ENCODE data around the gene UFSP1.
A peak's percentile ranks its signal among the peaks of the same experiment; 100 is the strongest.
"Not testable (repeated sequence)": the region's sequence is repeated elsewhere in the genome, so short reads cannot be mapped to it uniquely, and the experiment has no call there.

Gene UFSP1

DNA sequence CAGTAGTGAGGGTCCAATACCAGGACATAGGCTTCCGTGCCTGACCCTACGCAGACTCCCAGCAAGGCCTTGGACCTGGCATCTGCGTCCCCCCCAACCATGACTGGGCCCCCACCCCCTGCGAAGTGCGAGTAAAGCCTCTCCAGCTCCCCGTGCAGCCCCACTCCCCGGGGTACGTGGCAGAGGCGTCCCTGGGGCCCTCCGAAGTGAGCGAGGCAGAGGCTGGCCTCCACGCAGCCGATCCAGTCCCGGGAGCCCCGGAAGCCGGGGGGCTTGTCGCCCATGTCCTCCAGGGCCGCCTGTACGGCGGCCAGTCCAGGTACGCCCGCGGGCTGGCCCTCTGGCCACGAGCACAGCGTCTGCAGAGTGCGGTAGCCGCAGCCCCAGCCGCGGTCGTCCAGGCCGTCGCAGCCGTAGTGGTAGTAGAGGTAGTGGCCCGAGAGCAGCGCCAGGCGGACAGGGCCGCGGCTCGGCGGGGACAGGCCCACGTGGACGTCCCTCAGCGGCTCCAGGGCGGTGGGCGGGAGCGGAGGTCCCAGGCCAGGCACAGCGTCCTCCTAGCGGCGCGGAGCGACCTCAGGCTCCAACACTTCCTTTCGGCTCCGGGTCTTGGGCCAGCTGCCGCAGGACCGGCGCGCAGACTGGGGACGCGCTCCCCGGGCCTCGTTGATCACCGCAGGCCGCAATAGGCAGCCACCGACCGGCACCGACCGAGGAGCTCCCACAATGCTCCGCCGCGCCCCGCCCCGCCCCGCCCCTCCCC, at the start of gene UFSP1:
TSS of gene UFSP1 (minus strand) at position 728 of the 763 bp plus-strand sequence. CDS start at position 284, 444 bp downstream.
- peak; percentile 68 for DNase-seq (ENCODE audit: low spot score)

DNA sequence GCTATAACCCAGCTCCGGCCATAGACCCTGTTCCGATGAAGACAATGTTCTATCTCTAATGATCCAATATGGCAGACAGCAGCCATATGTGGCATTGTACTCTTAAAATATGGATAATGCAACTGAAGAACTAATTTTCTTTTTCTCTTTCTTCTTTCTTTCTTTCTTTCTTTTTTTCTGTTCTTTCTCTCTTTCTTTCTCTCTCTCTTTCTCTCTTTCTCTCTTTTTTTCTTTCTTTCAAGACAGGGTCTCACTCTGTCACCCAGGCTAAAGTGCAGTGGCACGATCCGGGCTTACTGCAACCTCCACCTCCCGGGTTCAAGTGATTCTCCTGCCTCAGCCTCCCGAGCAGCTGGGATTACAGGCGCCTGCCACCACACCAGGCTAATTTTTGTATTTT, 46.7 kb upstream of the UFSP1 start:
- not testable (repeated sequence) for DNase-seq (ENCODE audit: low spot score)

GRCh38 chr7:100935381-100935780, 45.9 kb upstream of the UFSP1 start:
- not testable (repeated sequence) for DNase-seq (ENCODE audit: low spot score)

- DNase-seq (ENCODE audit: low spot score): no peak
These were observed 44.2 kb upstream of the UFSP1 start for GRCh38 chr7:100933734-100934133.

GRCh38 chr7:100929808-100930174, 40.3 kb upstream of the UFSP1 start:
- DNase-seq (ENCODE audit: low spot score): no peak

- DNase-seq (ENCODE audit: low spot score): not testable (repeated sequence)
These were observed 34.1 kb upstream of the UFSP1 start for GRCh38 chr7:100923616-100924015.

DNA sequence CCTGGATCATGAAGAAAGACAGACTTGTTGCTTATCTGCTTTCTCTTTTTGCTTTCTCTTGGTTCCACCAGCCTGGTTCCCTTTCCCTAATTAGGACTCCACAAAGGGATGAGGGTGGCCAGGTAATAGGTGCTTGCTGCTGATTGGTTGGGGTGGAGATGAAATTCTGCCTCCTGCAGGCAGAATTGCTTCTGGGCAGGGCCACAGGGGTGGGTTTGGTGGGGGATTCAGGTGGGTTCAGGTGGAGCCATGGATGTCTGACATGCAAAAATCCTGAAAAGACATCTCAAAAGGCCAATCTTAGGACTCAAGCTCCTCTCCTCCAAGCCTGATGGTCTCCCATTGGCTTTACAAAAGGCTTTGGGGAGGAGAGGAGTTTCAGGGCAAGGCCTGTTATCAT, 31.5 kb upstream of the UFSP1 start:
- DNase-seq (ENCODE audit: low spot score): no peak

DNA sequence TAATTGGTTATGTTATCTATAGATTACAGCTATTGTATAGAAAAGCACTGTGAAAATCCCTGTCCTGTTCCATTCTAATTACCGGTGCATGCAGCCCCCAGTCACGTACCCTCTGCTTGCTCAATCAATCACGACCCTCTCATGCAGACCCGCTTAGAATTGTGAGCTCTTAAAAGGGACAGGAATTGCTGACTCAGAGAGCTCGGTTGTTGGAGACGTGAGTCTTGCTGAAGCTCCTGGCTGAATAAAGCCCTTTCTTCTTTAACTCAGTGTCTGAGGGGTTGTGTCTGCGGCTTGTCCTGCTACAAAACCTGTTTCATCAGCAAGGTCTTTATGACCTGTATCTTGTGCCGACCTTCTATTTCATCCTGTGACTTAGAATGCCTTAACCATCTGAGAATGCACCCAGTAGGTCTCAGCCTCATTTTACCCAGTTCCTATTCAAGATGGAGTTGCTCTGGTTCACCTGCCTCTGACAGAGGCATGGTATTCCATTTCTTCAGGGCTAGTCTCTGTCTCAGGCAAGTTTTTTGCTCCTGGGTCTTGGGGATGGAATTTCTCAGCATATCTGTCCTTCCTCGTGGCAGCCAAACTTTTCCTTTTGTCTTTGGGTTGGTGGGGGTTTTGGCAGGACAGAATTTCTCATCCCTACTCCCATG, 30.4 kb upstream of the UFSP1 start:
- DNase-seq (ENCODE audit: low spot score): not testable (repeated sequence)

DNA sequence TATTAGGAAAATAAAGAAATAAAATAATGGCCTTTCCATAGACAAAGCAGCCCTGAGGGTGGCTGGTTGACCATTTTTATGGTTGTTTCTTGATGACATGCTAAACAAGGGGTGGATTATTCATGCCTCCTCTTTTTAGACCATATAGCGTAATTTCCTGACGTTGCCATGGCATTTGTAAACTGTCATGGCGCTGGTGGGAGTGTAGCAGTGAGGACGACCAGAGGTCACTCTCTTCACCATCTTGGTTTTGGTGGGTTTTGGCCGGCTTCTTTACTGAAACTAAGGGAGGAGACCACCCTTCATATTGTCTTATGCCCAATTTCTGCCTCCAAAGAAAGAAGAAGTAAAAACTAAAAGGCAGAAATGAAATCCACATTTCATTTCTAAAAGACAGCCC, 29.8 kb upstream of the UFSP1 start:
- DNase-seq (ENCODE audit: low spot score): not testable (repeated sequence)

- no peak for DNase-seq (ENCODE audit: low spot score)
These were observed 25.4 kb upstream of the UFSP1 start for GRCh38 chr7:100914879-100915447.

DNA sequence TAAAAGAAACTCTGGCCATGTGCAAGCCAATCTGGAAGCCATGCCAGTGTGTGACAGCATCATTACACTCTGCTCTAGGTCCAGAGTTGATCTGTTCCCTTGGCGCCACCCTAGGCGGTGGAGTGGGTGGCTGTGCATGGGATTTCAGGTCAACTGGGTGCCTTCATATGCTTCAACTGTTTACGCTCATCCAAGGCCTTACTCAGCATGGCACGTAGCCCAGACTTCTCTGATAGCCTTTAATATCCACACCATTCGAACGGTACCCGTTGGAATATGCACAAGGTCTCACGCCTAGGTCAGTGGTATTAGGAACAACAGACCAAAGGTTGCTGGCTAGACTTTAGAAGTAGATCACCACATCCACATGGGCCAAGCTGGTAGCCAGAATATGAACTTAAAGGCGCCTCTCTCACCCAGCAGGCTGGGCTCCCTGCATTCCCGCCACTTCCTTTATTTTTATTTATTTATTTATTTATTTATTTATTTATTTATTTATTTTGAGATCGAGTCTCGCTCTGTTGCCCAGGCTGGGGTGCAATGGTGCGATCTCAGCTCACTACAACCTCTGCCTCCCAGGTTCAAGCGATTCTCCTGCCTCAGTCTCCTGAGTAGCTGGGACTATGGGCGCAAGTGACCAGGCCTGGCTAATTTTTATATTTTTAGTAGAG, 24.8 kb upstream of the UFSP1 start:
- DNase-seq (ENCODE audit: low spot score): no peak

- no peak for DNase-seq (ENCODE audit: low spot score)
These were observed 22.0 kb upstream of the UFSP1 start for GRCh38 chr7:100911484-100911883.

- DNase-seq (ENCODE audit: low spot score): not testable (repeated sequence)
These were observed 20.9 kb upstream of the UFSP1 start for GRCh38 chr7:100910443-100910842.

DNA sequence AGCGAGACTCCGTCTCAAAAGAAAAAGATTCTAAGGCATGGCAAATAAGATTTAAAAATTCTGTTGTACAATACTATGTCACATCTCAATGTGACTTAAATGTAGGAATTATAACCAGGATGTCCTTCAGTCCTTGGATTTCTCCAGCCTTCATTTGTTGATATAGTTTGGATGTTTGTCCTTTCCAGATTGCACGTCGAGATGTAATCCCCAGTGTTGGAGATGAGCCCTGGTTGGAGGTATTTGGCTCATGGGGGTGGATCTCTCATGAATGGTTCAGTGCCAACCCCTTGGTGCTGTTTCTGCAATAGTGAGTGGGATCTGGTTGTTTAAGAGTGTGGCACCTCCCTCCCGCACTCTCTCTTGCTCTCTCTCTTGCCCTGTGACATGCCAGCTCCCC, 19.0 kb upstream of the UFSP1 start:
- no peak for DNase-seq (ENCODE audit: low spot score)

DNA sequence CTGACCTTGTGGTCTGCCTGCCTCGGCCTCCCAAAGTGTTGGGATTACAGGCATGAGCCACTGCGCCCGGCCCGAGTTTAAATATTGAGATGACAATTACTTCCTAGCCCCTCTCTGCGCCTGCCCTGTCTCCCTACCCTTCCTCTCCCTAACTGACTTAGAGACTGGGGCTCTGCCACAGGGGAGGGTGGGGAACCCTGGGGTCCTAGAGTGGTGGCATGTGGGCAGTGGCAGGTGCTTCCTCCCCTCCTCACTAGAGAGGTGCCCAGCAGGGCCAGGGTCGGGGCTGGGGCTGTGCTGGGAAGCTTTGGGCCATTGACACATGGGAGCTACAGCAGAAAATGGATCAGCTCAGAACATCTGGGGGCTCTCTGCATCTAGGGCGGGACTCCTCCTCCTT, 13.1 kb upstream of the UFSP1 start:
- no peak for DNase-seq (ENCODE audit: low spot score)

DNA sequence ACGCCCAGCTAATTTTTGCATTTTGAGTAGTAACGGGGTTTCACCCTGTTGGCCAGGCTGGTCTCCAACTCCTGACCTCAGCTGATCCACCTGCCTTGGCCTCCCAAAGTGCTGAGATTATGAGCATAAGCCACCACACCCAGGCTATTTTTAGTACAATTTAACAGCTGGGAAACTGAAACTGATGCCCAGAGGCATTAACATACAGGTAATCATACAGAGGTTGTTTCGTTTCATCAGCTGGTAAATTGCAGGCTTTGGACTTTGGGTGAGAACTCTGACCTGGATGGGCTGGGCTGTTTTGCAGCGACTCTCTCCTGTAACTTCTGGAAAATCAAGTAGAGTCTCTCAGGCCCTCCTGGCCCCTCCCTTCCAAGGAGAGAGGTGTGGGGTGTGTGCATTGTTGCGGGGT, 12.4 kb upstream of the UFSP1 start:
- no peak for DNase-seq (ENCODE audit: low spot score)

- no peak for DNase-seq (ENCODE audit: low spot score)
These were observed 11.5 kb upstream of the UFSP1 start for GRCh38 chr7:100900978-100901377.

DNA sequence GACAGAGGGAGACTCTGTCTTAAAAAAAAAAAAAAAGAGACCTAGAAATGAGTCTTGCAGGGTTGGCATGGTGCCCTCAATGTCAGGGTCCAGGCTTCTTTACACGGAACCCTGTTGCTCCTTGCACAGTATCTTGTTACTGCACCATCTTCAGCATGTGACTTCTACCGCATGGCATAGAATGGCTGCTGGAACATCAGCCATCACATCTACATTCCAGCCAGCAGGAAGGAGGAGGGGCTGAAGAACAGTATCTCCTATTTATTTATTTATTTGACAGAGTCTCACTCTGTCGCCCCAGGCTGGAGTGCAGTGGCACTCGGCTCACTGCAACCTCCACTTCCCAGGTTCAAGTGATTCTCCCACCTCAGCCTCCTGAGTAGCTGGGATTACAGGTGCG, 9.9 kb upstream of the UFSP1 start:
- no peak for DNase-seq (ENCODE audit: low spot score)

- no peak for DNase-seq (ENCODE audit: low spot score)
These were observed 8.4 kb upstream of the UFSP1 start for GRCh38 chr7:100897772-100898454.

GRCh38 chr7:100896732-100897608, 7.5 kb upstream of the UFSP1 start:
- no peak for DNase-seq (ENCODE audit: low spot score)
